Fibroblast of the conjunctiva (primary cell): ENCODE results near the gene PDE6C.

Source experiments
- DNase-seq: peaks from one replicate; pipeline ENCODE4 v3.0.0-alpha.2; 2010; ENCODE audit warnings: low read depth

PDE6C gene

DNA sequence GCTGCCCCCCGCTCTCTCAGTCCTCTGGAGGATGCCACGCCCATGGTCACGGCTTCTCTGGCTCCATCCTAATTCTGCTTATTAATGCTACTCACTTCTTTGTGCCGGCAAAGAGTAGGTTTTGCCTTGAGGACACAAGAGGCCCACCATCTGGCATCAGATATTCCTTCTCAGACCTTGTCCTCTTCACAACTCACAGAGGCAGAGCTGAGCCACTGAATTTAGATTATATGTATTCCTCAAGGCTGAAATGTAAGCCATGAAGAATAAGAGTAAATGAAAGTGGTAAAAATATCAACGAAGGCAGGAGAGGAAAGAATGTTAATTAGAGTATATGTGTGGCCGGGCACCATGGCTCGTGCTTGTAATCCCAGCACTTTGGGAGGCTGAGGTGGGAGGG lies 17.8 kb upstream of the PDE6C start:
- DNase-seq = no peak

DNA sequence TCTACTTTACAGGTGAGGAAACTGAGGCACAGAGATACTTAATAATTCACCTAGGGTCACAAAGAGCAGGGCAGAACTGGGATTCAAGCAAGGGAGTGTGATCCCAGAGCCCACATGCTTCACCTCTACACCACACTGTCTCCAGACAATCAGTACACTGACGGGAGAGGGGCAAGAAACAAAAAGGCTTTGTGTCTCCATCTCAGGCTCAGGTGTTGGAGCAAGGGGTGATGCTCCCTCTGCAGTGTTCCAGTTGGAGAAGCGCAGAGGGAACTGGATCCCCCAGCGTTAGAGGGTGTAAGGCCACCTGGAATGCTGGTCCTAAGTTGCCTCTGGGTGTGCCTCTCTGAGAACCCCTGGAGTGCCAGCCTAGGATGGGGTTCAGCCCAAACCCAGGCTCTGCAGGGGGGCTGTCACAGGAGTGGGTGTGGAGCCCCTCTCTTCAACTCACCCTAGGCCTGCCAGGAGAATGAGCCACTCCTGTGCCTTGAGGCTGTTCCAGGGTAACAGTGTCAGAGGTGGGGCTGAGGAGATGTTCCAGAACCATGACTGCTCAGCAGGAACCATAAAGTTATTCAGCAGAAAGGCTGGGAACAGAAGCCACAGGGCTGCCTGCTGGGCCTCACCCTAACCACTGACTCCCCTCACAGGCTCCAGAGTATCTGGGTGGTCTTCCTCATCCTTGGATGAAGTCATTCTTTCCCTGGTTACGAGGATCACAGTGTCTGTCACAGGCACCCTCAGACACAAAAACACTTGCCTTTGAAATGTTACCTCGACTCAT lies 16.8 kb upstream of the PDE6C start:
- no peak for DNase-seq

DNA sequence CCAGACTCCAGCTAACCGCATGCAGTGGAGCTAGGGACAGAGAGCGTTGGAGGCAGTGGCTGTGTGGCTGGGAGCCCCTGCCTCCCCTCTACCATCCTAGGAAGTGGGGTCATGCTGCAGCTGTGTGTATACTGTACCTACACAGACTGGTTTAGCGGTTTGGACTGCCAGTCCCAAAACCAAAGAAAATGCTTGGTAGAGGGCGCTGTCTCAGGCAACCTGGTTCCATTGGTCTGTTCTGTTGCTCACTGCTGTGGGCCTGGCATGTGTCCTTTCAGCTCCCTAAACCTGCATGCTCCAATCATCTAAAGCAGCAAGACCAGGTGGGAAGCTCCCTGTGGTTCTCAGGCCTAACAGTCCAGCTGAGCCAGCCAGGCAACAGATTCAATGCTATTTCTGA lies 15.8 kb upstream of the PDE6C start:
- no peak for DNase-seq

DNA sequence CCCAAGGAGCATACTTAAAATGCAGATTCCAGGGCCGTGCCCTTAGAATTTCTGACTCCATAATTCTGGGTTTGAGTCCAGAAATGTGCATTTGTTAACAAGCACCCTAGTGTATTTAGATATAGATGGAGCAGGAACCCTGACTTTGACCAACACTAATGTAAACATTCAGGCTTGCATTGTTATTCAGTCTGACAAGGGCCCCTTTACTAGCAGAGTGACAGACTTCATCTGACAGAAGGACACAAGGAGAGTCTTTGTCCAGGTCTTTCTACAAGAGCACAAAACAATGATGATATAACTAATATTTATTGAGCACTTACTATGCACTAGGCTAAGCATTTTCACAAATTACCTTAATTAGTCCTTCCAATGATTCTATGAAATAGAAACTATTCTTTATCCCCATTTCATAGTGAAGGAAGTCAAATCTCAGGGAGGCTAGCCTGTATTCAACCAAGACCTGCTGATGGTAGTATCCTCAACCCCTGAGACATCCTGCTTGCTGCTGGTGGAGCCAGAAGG lies 15.2 kb upstream of the PDE6C start:
- no peak for DNase-seq

DNA sequence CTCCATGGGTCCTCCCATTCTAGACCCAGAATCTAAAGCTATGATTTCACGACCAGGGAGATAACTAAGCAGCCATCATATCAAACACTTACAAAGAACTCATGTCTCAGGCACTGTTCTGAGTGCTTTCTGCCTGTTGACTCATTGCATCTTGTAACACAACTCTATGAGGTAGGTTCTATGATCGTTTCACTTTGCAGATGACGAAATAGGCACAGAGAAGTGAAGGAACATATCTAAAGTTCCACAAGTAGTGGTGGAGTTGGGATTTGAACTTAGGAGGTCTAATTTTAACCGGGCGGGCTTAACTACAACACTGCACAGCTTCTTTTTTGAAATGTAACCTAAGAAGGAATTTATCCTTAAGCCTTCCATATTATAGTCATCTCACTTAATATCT lies 14.2 kb upstream of the PDE6C start:
- DNase-seq = no peak

DNA sequence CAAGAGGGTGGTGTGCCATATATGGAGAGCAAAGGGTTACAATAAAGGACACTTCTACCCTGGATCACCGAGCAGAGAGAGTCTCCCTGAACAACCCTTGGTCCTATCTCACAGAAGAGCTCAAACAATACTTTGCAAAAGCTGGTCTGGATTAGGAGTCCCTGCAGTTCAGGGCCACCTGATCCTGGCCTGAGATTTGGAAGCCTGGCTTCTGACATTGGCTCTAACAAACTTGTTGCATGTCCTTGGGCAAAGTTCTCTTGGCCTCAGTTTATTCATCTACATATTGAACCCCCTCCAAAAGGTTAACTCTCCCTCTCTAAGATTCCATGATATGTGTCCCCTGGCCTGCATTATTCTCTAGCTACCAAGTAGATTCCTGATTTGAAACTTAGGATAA lies 13.0 kb upstream of the PDE6C start:
- no peak for DNase-seq

DNA sequence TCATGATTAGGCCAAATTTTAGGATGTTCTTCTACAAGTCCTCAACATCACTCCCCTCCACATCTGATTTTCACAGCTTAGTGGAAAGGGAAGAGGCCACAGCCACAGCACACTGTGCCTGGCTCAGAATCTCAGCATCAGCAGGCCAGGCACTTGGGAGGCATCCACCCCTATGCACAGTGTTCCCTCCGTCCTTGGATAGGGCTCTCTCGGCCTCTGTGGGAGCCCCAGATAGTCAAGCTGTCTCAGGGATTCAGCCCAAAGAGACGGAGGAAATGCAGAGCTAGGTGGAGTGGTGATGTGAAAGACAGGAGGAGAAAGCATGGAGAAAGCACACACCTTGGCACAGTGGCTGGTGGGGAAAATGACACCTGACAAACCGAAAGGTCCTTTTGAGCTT lies 12.6 kb upstream of the PDE6C start:
- no peak for DNase-seq

DNA sequence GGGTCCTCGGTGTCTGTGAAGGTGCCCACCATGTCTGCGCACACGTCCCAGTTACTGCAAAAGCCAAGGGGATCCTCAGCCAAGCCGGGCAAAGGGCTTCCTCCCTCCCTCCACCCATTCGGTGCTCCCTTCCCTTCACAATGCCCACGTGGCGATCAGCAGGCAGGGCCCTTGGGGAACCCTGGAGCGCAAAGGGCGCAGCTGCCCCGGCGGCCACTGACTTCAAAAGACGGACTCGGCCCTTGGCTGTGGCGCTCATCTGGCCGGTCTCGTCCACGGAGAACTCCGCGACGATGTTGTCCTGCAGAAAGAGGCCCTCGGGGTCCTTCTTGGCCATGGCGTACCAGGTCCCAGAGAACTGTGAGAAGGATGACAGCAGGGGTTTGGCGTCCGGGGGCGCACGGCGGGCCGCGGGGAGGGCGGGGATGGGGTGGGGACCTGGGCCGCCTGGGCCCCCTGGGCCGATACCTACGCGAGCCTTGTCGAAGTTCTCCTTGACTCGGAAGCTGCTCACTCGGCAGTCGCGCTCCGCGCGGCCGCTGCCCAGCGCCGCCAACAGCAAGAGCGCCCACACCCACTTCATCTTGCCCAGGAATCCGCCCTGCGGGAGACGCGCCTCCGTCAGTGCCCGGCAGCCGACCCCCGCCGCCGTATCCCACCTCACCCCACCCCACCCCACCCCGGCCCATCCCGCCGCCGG lies 11.7 kb upstream of the PDE6C start:
- no peak for DNase-seq

DNA sequence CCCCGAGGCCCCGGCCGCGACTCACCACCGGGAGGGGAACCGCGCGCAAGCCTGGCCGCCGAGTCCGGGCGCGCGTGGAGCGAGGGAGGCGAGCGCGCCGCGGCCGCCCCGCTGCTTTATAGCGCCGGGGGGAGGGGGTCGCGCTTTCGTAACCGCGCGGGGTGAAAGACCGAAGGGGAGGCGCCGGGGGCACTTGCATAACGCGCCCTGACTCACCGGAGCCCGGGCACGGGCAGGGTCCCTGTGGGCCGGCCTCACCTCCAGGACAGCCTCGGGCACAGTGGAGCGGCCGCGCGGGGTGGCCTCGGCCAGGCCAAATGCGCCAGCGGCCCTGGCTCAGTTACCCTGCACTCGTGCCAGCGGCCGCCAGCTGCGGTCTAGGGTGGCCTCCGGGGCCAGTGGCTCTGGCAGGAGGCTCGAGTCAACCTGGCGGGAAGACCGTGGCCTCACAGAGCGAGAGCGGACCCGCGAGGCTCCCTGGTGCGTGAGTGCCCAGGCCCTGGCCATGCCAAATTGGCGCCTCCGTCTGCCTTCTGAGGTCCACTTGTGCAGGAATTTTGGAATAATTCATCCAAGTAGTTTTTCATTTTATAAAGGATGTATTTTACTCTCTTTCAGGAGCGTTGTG lies 11.1 kb upstream of the PDE6C start, which contains the start of gene RBP4:
Gene RBP4, minus strand, starts transcription at position 90 of the 628 bp plus-strand sequence. CDS start 207 bp downstream, outside the sequence.
- DNase-seq = no peak

DNA sequence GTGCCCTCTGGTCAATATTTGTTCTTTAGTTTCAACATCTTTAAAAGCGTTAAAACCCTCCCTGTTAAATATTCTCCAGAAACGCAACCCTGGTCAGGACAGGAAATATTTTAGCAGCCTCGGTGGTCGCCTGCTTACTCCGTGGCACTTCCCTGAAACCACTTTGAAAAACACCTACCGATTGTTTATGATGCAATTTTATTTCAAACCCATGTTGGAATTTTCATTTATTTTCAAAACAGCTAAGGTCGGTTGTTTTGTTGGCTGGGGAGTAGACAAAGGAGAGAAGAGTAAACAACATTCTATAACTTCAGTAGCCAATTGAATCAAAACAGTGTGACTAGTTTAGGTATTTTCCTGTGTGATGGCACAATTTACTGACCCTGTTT lies 10.6 kb upstream of the PDE6C start:
- DNase-seq = no peak

DNA sequence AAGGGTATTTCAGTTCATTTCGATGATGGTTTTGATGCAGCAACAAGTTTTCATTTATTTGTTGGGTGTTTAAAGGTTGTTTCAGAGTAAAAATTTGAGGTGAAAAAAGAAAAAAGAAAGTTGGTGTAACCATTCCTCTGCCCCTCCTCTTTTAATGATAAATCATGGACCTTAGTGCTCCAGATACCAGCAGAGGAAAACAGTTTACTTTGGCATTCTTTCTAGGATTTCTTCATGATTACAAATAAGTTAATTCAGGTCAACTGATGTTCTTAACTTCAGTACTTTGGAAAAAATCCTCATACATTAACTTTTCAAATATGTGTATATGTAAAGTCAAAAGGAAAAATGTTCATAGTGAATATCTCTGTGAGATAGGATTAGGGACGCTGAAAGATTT lies 9.3 kb upstream of the PDE6C start:
- no peak for DNase-seq

DNA sequence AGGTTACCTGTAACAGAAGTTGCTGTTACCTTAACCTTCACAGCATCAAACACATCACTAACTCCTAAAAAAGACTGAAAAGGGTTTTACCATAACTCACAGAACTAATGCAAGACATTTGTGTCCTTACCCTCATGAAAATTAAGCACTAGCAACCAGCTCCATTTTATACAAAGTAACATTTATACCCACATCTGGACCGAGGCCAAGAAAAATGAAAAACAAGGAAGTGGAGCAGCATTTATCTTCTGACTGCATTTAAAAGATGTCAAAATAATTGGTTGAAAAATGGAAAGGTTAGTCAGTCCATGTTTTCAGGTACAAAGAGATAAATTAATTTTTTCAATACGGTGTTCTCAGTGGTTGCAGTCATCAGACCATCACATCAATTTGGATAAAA lies 8.2 kb upstream of the PDE6C start:
- no peak for DNase-seq

DNA sequence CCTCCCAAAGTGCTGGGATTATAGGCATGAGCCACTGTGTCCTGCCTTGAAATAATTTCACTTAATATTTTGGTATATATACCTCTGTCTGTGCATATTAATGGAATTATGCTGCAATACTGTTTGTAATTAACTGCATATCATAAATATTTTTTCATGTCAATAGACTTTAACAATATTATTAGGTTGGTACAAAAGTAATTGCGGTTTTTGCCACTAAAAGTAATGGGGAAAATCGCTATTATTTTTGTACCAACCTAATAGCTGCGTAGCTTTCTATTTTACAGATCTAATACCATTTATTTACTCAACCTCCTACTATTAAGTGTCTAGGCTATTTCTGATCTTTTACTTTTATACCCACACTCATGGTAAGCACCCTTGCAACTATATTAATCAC lies 3.9 kb upstream of the PDE6C start:
- DNase-seq = no peak

DNA sequence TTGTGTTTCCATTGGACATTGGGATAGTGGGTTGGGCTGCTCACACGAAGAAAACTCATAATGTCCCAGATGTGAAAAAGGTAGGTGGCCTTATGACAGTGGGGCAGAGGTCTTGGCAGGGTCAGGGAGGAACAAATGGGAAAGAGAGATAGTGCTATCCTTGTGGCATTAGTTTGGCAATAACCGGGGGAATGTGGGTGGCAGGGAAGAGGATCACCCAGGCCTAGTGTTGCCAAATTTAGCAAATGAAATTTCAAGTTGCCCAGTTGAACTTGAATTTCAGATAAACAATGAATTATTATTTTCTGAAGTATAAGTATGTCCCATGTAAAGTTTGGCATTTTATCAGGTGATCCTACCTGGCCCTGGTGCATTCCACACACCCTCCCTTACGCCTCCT lies 789 bp downstream of the PDE6C start:
- no peak for DNase-seq

DNA sequence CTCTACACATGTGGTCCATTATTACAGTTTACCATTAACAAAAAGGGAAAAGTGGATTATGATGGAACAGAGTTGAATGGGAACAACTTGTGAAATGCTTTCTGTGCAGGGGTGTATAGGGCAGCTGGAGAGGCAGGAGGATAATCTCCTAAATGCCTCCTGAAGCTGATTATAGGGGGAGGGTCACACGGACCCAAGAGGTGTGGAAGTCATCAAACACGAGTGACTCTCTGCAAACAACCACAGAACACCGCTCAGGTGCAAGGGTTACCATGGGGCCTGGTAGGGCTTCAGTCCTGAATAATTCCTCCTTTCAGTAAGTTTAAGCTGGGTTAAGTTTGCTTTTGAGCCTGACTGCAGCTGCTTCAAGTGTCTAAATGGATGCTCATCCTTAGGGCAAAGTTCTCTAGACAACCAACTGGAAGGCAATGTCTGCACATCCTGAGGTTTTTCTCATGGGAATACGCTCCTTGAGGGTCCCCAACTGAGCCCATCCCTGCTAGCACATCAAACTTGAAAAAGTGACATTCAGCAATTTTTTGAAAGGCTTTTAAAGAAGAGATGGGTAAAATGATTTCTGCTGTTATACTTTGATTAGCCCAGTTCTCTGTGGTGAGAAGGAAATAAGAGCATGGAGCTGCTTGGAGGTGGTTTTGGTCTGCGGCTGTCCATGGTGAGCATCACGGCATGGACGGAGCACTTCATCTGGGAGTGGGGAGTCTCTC lies 1.9 kb downstream of the PDE6C start:
- no peak for DNase-seq

DNA sequence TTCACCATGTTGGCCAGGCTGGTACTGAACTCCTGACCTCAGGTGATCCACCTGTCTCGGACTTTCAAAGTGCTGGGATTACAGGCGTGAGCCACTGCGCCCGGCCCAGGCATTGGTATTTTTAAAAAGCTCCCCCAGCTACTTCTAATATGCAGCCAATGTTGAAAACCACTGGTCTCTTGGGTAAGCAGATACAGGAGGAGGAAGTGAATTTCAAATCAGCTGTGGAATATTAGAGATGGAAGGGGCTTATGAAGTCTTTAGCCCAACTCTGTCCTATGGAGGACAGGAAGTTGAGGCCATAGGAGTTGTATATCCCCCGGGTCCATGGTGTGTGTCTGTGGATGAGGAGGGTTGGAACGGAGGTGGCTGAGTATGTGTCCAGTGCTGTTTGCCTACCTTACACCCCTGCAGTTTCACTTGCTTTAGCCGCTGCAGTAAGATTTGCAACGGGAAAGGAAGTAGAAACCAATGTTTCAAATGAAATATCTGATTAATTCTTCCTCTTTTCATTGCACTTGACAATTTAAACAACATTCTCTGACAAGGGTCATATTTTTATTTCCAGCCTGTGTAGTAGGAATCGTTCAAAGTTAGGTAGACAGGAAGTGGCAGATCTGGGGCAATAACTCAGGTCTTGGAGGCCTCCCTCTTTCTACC lies 3.4 kb downstream of the PDE6C start:
- no peak for DNase-seq

DNA sequence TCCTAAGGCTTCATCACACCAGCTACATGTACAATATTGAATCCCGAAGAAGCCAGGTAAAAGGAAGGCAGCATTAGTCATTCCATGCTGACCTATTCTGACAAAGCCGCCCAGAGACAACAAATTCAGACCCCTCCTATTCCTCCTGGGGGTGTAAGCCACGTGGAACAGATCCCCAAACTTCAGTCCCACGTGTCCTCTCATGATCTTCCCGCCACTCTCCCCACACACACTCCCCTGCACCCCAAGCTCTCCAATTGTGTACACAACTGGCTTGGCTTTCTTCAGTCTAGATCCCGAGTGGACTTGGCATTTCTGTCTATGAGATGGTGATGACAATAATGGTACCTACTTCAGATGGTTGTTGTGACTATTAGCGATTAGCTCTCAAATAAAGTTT lies 8.6 kb downstream of the PDE6C start:
- no peak for DNase-seq

DNA sequence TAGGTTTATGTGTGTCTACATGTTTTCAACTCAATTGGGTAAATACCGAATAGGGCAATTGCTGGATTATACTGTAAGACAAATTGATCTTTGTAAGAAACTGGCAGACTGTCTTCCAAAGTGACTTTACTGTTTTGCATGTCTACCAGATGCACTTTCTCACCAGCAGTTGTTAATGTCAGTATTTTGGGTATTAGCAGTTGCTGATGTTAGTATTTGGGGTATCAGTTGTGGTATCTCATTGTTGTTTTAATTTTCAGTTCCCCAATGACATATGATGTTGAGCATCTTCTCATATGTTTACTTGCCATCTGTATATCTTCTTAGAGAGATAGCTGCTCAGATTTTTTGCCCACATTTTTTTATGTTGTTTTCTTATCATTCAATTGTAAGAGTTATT lies 10.6 kb downstream of the PDE6C start:
- no peak for DNase-seq

DNA sequence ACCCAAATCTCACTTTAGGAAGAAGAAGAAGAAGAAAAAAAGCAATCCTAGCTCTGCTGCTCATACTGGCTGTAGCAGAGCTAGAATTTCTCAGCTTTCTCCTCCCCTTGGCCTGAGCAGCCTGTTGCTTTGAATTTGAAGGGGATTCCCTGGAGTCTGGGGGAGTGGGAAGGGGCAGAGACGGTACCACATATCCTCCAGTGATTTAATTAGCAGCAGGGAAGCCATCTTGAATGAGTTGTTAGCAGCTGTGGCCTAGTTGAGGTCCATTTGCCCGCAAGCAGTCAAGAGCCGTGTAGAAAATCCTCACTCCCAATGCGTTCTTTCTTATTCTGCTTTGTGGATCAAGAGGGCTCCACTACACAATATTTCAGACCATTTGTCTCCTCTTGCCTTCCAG lies 16.5 kb downstream of the PDE6C start:
- DNase-seq = no peak

DNA sequence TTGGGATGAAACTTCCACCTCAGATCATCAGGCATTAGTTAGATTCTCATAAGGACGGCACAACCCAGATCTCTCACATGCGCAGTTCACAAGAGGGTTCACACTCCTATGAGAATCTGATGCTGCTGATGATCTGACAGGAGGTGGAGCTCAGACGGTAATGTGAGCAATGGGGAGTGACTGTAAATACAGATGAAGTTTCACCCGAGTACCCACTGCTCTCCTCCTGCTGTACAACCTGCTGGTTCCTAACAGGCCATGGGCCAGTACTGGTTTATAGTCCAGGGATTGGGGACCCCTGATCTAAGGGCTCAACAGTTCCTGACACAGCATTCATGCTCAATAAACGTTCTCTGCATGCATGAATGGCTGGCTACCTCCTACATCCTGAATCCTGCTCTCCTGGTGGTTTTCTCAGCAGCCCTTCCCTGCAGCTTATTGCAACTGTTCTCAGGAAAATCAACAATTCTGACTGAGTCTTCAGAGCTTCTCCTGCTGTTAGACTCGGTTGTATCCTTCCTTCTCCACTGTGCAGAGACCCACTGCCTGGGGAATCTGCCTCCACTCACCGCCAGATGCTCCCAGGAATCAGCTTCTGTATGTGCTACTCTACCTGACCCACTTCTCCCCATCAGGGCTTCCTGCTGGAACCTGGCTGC lies 17.4 kb downstream of the PDE6C start:
- DNase-seq = no peak
